GM18499 (cell line): ENCODE results near the gene PRRT1.
"Not testable (repeated sequence)": the region's sequence is repeated elsewhere in the genome, so short reads cannot be mapped to it uniquely, and the experiment has no call there.

Experiments used
- ATAC-seq: cut with Tn5 transposase; IDR thresholded peaks from one replicate; pipeline ENCODE4 v1.9.1; 2021; ENCODE audit warnings: moderate number of reproducible peaks; ENCODE audit not compliant: insufficient read depth, unreplicated experiment

The PRRT1 gene

DNA sequence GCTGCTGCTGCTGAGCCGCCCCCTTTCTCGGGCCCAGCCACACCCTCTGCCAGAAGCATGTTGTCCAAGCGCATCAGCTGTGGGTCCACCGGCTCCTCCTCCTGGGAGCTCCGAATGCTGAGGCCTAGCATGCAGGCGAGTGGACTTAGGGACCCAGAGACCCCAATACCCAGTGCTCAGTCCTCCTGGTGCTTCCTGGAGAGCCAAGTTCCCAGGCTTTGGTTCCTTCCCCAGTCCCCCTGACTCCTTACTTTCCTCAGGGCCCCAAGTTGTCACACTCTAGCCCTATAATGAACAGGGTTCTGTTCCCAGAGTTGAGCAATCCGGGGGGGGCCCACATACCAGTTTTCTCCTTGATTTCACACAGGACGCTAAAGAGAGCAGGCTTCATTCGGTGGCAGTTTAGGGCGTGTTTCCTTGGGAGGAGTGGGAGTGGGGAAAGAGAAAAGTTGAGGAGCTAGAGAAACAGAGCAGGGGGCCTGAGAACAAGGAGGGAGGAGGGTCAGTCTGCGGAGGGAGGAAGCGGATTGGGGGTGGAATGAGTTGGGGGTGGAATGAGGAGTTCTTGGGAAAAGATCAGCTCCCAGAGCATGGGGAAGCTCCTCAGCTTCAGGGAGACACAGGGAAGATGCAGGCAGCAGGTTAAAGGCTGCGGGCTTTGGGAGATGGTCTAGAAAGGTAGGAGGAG, 36.8 kb upstream of the PRRT1 start:
- no peak for ATAC-seq

DNA sequence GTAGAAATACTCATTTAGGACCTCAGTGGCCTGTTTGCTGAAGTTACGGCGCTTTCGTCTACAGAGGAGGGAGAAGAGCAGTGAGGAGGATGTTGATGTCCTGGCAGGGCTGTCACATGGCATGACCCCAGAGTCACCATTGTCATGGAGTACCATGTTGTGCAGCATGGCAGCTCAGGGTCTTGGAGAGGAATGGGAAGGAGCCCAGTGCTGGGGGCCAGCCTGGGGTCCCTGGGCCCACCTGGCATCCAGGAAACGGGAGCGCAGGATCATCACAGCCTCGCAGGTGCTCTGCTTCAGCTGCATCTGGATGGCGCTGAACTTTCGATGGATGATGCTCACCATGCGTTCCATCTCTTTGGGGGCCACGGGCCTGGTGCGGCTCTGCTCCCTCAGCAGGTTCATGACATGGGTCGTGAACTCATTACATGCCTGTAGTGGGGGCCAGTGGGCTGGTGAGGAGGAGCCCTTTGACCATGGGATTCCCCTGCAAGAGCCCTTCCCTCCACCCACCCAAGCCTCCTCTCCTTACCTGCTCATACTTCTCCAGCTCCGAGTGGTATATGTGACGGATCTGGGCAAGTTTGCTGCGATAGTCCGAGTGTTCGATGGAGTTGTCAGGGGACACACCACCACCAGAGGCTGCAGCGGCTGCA, 36.1 kb upstream of the PRRT1 start:
- ATAC-seq: not testable (repeated sequence)

DNA sequence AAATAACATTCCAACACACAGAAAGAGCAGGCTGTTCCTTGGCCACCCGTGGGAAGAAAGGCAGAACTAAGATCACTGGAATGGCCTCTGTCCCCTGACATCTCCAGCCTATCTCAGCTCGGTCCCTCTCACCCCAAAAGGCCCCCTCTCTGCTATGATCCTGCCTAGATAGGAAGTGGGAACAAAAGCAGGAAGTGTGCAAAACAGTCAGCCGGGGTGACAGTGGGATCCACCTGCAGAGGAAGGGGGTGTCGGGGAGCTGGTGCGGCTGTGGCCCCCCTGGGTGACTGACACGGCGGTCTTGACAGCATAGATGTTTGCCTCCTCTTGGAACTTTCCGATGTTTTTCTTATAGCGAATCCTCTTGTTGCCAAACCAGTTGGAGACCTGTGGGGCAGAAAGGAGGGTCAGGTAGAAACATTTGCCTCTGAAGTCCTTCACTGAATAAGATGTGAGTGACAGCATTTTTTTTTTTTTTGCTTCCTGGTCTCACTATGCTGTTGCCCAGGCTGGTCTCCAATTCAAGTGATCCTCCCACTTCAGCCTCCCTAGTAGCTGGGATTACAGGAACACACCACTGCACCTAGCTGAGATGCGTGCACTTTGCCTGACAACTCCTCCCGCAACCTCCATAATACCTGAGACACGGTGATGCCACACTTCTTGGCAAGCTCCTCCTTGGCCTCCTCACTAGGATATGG, 35.4 kb upstream of the PRRT1 start:
- ATAC-seq: no peak

DNA sequence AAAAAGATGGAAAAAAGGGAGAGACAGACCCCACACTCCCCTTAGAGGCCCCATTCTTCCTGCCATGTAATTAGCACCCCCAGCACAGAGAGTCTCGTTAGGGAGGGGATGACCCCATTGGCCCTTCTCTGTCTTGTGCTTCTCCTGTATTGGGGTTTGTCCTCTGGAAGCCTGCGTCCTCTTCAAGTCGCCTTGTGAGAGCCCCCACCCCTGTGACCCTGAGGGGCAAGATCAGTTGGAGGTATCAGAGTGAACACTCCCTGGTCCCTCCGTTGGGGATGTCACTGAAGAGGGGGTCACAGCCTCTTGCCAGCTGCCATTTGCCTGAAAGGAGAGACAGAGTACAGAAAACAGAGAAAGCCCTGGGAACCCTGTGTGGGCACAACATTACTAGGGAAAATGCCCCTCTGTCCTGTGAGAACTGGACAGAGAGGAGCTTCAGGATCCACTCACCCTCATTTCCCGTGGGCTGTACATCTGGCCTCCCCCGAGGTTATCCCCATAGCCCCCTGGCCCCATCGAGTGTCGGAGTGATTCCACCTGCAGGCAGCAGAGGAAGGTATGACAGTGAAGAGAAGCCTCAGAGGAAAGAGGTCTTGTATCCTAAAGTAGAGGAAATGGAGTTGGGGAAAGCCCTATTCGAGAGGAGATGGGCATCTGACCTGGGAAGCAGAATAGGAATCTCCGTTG, 34.6 kb upstream of the PRRT1 start:
- not testable (repeated sequence) for ATAC-seq

DNA sequence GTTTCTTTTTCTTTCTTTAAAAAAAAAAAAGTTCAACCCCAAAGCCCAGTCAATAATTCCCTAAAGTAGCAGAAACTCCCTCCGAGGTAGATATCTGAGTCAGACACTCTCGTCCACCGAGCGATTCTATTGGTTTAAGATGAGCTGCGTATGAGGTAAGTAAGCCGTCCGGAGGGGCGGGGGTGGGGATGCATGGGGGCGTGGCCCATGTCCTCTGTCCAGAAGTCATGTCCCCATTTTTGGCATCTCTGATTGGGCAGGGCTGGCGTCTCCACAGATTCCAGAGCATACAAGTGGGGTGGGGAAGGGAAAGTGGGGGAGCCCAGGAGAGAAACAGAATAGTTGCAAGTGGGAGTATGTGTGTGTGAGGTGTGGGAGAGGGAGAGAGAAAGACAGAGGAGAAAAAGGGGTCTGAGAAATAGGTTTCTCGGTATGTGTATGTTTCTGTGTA, 34.0 kb upstream of the PRRT1 start:
- not testable (repeated sequence) for ATAC-seq

DNA sequence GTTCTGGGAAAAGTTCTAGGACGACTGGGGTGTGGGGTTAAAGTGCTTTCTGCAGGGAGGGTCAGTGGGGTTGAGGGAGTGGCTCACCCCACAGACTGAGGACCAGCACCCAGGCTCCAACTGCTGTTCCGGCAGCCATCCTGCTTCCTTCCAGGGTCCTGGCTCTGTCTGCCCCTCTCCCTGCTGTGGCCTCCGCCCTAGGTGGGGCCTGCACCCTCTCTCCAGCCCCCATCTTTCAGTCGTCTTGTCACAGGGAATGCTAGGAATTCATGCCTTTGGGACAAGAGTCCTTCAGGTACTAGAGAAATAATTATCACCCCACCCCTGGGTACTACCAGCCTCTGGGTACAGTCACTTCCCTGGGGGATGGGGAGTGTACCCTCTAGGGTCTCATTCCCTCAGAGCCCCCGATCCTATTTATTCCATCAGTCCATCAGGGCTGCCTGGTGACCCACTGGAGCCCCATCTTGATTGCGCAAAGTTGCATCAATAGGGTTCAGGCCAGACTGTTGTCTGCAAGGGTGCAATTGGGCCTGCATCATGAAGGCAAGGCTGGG, 32.4 kb upstream of the PRRT1 start, which contains the start of gene AGER:
Gene AGER, minus strand, starts transcription at position 170 of the 557 bp plus-strand sequence. Its CDS starts 31 bp downstream, at position 139.
- ATAC-seq: no peak

DNA sequence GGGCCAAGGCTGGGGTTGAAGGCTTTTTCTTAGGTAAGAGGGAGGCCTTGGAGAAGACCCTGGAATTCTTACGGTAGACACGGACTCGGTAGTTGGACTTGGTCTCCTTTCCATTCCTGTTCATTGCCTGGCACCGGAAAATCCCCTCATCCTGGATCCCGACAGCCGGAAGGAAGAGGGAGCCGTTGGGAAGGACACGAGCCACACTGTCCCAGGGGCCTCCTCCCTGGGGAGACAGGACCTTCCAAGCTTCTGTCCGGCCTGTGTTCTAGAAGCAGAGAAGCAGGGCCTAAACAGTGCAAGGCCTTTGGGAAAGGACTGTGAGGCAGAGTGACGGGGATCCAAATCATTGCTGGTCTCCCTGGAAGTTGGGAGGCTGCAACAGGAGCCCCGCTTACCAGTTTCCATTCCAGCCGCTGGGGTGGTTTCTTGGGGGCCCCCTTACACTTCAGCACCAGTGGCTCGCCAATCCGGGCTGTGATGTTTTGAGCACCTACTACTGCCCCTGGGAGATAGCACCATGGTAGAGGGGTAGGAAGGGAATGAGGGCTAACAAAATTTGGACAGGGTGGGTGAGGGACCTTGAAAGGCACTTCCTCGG, 31.8 kb upstream of the PRRT1 start:
- ATAC-seq: no peak

DNA sequence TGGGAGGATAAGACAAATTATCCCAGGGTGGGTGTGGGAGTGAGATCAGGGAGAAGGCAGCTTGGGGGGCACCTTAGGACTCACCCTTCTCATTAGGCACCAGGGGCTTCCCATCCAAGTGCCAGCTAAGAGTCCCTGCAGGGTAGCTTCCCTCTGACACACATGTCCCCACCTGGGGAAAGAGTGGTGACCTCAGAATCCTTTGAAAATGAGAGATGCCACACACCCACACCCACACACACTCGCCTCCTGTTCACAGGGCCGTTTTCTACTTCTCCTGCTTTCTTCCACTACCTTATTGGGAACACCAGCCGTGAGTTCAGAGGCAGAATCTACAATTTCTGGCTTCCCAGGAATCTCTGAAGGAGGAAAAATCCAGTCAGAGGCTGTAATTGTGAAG, 31.3 kb upstream of the PRRT1 start:
- ATAC-seq: no peak

DNA sequence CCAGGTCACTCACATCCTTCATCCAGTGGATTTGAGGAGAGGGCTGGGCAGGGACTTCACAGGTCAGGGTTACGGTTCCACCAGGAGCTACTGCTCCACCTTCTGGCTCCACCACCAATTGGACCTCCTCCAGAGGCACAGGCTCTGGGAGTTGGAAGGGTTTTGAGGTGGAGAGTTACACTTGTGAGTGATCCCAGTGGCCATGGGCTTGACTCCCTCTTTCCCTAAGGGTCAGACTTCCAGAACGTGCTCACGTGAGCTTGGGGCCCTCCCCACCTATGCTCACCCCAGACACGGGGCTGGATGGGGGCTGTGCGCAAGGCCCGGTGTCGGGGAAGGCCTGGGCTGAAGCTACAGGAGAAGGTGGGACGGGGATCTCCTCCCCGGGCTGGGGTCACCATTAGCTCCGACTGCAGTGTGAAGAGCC, 30.8 kb upstream of the PRRT1 start:
- ATAC-seq: no peak

DNA sequence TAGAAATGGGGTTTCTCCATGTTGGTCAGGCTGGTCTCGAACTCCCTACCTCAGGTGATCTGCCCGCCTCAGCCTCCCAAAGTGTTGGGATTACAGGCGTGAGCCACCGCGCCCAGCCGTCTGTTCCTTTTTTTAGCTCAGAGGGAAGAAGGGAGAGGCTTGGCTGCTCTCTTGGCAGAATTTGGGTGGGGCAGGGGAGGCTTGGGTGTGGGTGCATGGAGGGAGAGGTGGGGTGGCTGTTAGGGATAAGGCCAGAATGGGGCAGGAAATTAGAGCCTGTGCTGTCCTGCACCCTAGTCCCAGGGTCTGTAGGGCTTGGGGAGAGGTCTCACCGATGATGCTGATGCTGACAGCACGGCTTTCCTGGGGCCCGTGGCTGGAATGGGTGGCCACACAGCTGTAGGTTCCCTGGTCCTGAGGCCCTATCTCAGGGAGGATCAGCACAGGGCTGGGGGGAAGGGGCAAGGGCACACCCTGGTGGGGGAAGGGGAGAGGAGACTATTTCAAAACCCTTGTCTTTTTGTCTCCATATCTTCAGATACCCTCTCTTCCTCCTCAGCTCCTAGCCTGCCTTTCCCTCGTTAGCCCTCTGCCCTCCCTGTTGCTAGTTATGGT, 30.3 kb upstream of the PRRT1 start:
- ATAC-seq: no peak

DNA sequence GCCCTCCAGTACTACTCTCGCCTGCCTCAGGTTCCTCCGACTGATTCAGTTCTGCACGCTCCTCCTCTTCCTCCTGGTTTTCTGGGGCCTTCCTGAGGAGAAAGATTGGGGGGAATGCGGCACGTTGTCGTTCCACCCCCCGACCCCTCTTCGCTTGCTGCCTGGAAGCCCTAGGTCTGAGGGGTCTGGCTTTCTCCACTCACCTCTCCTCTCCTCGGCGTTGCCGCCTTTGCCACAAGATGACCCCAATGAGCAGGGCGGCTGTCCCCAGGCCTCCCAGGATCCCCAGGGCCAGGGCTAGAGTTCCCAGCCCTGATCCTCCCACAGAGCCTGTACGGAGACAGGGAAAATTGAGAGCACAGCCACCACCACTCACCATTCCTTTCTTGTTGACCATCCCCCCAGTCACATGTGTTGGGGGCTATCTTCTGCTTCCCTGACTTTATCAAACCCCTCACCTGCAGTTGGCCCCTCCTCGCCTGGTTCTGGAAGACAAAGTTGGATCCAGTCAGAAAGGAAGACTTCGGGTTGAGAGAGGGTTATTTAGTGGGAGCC, 29.5 kb upstream of the PRRT1 start:
- ATAC-seq: no peak

DNA sequence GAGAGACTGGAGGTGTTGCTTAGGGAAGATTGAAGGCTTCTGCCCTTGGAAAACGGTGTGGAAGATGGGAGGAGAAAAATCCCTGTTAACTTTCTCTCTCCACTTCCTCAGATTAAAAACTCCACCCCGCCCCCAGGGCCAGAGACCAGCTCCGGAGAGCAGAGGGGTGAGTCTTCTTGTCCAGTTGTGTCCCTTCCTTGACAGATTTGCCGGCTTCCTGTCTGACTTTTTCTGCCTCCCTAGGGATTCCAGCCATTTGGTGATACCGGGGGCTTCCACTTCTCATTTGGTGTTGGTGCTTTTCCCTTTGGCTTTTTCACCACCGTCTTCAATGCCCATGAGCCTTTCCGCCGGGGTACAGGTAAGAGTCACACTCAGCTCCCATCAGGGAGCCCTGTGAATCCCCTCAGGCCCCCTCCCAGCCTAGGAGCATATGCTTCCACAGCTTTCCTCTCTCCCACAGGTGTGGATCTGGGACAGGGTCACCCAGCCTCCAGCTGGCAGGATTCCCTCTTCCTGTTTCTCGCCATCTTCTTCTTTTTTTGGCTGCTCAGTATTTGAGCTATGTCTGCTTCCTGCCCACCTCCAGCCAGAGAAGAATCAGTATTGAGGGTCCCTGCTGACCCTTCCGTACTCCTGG, 28.1 kb upstream of the PRRT1 start:
- no peak for ATAC-seq

DNA sequence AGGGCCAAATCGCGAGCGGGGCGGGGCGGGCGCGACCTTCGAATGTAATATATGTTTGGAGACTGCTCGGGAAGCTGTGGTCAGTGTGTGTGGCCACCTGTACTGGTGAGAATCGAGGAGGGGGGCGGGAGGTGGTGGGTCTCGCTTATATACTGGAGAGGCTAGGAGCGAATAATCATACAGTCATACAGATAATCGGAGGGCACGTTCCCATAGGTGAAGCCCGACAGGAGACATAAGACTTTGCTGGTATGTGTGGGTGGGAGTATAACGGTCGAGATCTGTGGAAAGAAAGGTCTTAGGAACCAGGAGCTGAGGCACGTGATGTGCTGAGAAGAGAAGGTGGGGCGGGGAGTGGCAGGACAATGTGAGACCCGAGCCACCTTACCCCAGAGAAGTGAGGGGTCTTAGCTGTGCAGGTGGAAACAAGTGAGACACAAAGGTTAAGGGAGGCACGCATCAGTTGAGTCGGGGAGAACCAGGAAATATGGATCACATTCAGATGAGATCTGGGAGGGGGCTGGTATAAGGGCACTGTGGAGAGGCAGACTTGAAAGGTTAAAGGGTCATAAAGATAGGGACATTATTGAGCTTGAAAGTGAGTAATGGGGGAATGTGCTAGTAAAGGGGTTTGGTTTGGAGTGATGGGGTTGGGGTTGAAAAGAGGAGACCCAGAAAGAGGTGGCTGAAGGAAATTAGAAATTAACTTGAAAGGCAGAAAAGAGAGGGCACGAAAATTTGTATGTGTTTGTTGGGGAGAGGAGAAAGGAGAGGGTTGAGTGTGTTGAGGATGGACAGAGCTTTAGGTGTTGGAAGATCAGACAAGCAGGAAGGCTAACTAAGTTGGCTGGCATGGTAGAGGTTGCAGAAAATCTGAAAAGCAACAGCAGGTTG, 27.1 kb upstream of the PRRT1 start:
- no peak for ATAC-seq

DNA sequence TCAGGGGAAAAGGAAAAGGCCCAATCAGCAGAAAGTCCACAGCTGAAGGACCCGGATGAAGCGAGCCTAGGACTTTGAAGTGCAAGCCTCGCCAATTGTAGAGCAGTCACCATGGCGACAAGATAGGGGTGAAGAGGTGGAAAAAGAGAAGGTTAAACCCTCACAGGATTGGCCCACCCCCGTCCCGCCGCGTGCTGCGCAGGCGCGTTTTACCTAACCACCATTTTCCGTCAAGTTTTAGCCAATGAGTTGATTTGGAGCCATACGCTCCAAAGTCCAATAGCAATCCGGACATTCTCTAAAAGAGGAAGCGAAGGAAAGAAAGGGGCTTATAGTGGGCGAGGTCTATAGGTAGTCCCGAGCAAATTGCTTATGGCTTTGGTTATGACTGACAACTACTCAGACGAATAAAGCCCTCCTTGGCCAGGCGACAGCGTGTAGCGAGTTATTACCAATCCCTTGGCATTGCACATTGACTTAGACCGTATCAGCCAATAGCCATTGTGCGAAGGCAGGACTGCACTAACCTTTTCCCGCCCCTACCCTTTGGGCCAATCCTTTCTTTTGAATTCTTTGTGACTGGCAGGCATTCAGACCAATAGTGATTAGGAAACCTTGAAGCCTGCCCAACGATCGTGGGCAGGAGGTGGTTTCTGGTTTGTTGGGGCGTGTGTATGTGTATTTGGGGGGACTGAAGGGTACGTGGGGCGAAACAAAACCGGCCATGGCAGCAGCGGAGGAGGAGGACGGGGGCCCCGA, 26.2 kb upstream of the PRRT1 start, which contains the start of gene RNF5:
Gene RNF5, plus strand, starts transcription at position 618 of the 759 bp plus-strand sequence. Its CDS starts 107 bp downstream, at position 725.
- ATAC-seq: peak; percentile 82

DNA sequence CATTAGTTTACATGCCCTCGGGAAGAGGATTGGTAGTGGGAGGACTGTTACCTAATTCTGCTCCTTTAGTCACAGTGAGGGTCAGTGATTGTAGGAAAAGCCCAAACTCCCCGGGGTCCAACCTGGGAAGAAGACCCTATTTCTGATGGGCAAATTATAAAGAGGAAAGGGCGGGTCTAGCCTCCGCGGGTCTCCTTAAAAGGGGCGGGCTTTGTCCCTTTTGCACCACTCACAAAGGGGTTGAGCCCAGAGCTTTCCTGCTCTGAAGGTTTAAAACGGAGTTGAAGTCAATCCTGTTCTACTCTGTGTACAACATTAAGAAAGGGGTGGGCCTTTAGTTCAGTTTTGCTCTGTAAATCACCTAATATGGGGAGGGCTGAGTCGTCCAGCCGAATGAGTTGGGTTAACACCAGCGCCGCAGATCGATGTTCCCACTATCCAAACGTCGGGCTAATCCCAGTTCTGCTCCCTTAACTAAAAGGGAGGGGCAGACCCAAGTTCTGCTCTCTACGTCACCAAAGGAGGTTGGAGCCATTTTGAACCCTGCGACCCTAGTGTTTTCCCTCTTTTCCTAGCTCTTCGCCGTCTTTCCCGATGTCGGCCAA, 25.5 kb upstream of the PRRT1 start:
- ATAC-seq: no peak

DNA sequence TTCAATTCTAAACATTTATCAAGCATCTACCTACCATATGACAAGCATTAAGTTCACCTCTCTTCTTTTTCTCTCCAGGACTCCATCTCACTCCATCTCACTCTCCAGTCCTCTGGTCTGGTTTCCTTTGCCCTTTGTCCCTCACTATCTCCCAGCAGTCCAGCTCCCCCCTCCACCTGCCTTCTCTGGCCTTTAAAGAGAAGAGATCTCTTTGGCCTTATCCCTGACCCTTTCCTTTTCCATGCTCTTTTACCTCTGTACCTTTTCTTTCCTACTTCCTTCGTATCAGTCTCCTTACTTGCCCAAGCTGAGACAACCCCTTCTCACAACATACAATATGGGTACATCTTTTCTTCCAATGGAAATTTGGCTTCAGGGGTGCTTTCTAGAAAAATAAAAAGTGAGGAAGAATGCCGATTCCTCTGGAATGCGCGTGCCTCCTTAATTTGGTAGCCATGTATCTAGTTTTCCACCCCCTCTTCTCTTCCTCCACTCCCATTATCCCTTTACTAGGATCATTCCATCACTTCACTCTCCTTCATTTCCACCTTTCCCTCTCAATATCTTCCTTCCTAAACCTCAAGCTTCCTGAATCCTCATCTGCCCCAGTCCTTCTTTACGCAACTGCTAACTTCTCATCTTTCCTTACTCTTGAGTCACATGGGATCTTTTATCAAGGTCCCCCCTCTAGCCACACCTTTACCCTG, 24.9 kb upstream of the PRRT1 start:
- ATAC-seq: no peak
